GM12891 (cell line): ENCODE measurements around the gene LIN9.
A peak's percentile ranks its signal among the peaks of the same experiment; 100 is the strongest.

ENCODE experiments used
- DNase-seq: peaks from one replicate; pipeline ENCODE4 v3.0.0; 2011; ENCODE audit warnings: low spot score; ENCODE audit not compliant: insufficient read length
- FAIRE-seq: peaks from 2 replicates; lab custom pipeline; 2011; peaks lifted over from hg19 to GRCh38; lab: Jason Lieb, UNC
- PAX5 ChIP-seq: IDR thresholded peaks from 2 replicates; pipeline ENCODE4 v1.6.1; 2011; ENCODE audit warnings: low read length, moderate library complexity, mild to moderate bottlenecking; ENCODE audit not compliant: insufficient read depth, severe bottlenecking
- POLR2A ChIP-seq: IDR thresholded peaks from 2 replicates; pipeline ENCODE4 v1.6.1; 2011; ENCODE audit warnings: low read depth, low read length, control low read depth
- POLR2AphosphoS5 ChIP-seq: IDR thresholded peaks from 2 replicates; pipeline ENCODE4 v1.6.1; 2011; ENCODE audit warnings: low read depth, low read length, control low read depth
- POU2F2 ChIP-seq: IDR thresholded peaks from 2 replicates; pipeline ENCODE4 v1.6.1; 2011; ENCODE audit warnings: low read depth, mild to moderate bottlenecking, control low read depth, low read length, moderate library complexity
- SPI1 ChIP-seq: IDR thresholded peaks from 2 replicates; pipeline ENCODE4 v1.6.1; 2011; ENCODE audit warnings: low read depth, low read length, control low read depth
- TAF1 ChIP-seq: IDR thresholded peaks from 2 replicates; pipeline ENCODE4 v1.6.1; 2011; ENCODE audit warnings: low read depth, low read length, control low read depth

LIN9 gene

GRCh38 chr1:226250511-226250910, 58.5 kb downstream of the LIN9 start:
- DNase-seq (no peak), FAIRE-seq (no peak)
- no peak for TF ChIP-seq POU2F2
- no peak for TF ChIP-seq POLR2A
- TF ChIP-seq POLR2AphosphoS5 = no peak
- TF ChIP-seq SPI1 = no peak
- TF ChIP-seq TAF1 = no peak
- no peak for TF ChIP-seq PAX5

GRCh38 chr1:226248796-226249195, 60.2 kb downstream of the LIN9 start:
- FAIRE-seq (no peak), DNase-seq (no peak)
- TF ChIP-seq PAX5 (no peak), POLR2AphosphoS5 (no peak), SPI1 (no peak), POLR2A (no peak), TAF1 (no peak), POU2F2 (no peak)

- FAIRE-seq (no peak), DNase-seq (no peak)
- TF ChIP-seq SPI1 (no peak), POLR2AphosphoS5 (no peak), POLR2A (no peak), TAF1 (no peak), PAX5 (no peak), POU2F2 (no peak)
Observed at GRCh38 chr1:226248091-226248490, 60.9 kb downstream of the LIN9 start.

GRCh38 chr1:226239421-226239820, 69.5 kb downstream of the LIN9 start:
- no peak for FAIRE-seq
- no peak for TF ChIP-seq SPI1
- no peak for TF ChIP-seq POU2F2
- no peak for TF ChIP-seq POLR2AphosphoS5
- TF ChIP-seq TAF1 = no peak
- no peak for TF ChIP-seq PAX5
- TF ChIP-seq POLR2A = no peak
- no peak for DNase-seq

GRCh38 chr1:226236826-226237225, 72.1 kb downstream of the LIN9 start:
- no peak for FAIRE-seq
- TF ChIP-seq PAX5 = no peak
- no peak for DNase-seq

- no peak for TF ChIP-seq PAX5
- TF ChIP-seq POLR2AphosphoS5 = no peak
- no peak for TF ChIP-seq TAF1
- TF ChIP-seq POU2F2 = no peak
- no peak for TF ChIP-seq POLR2A
- no peak for TF ChIP-seq SPI1
- DNase-seq (no peak), FAIRE-seq (peak; percentile 67)
Observed at GRCh38 chr1:226233806-226234205, 75.2 kb downstream of the LIN9 start.

GRCh38 chr1:226233293-226233692, 75.7 kb downstream of the LIN9 start:
- DNase-seq (no peak), FAIRE-seq (peak; percentile 88)
- TF ChIP-seq PAX5 (no peak), SPI1 (no peak), TAF1 (no peak), POLR2AphosphoS5 (no peak), POU2F2 (peak; percentile 69; the same call in 1 of the 2 replicates), POLR2A (no peak)

- no peak for FAIRE-seq
- TF ChIP-seq POLR2AphosphoS5 = no peak
- no peak for DNase-seq
Observed at GRCh38 chr1:226226601-226227000, 82.4 kb downstream of the LIN9 start.

- TF ChIP-seq TAF1 = no peak
- no peak for TF ChIP-seq PAX5
- no peak for TF ChIP-seq SPI1
- peak; percentile 59 for DNase-seq
- FAIRE-seq = peak; percentile 87
Observed at GRCh38 chr1:226223786-226224244, 85.1 kb downstream of the LIN9 start.

- DNase-seq = peak; percentile 48
- peak; percentile 74 for FAIRE-seq
Observed at GRCh38 chr1:226223157-226223785, 85.7 kb downstream of the LIN9 start, which contains the start of gene MIXL1. Gene MIXL1, plus strand, starts transcription at chr1:226223664. Its CDS starts 18 bp downstream, at chr1:226223682.

More at GRCh38 chr1:226223157-226223785, 85.7 kb downstream of the LIN9 start, which contains the start of gene MIXL1:
- no peak for TF ChIP-seq POU2F2
- TF ChIP-seq TAF1 = no peak
- TF ChIP-seq SPI1 = no peak
- no peak for TF ChIP-seq POLR2AphosphoS5
- no peak for TF ChIP-seq POLR2A
- TF ChIP-seq PAX5 = no peak
